Measurements from ENCODE around the gene RHBDD1.

Gene RHBDD1

GRCh38 chr2:226845386-226846116 lies 9.7 kb downstream of the RHBDD1 start:
- no peak for DNase-seq (ENCODE audit: low spot score)

- no peak for DNase-seq (ENCODE audit: low spot score)
Measured at GRCh38 chr2:226847090-226847489, 11.2 kb downstream of the RHBDD1 start.

DNA sequence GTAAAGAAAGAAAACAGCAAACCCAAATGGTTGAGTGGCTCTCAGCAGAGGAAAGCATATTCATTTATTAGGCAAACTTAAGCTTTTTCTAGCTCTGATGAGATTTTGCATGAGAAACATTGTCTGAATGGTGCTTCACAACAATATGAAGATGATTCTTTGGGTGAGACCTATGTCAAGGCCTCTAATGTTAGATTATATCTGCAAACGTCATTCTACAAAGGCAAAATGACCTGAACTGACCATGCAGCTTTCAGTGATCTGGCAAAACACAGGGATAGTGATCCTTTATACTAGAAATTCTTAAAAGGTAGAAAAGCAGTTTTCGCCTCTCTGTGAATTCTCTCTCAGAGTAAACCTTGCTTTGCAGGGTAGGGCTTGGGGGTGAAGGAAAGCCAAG lies 11.7 kb downstream of the RHBDD1 start:
- no peak for DNase-seq (ENCODE audit: low spot score)

DNA sequence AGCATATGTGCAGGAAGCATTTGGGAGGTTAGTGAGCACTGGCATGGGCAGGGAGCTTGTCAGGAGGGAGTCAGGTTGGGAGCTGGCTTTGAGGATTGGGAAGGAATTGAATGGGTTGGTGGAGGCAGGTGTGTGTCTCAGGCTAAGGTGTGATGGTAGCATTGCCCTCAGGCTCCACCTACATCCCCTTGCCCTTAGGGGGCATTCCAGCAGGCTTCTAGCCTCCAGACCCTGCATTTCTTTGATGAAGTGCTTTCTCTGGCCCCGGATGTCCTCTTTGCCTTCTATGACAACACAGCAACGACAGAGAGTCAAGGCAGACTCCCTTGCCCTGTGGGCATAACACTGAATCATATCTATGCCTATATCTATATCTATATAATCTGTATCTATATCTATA lies 13.5 kb downstream of the RHBDD1 start:
- no peak for DNase-seq (ENCODE audit: low spot score)

- DNase-seq (ENCODE audit: low spot score): no peak
Measured at GRCh38 chr2:226850024-226850423, 14.2 kb downstream of the RHBDD1 start.

DNA sequence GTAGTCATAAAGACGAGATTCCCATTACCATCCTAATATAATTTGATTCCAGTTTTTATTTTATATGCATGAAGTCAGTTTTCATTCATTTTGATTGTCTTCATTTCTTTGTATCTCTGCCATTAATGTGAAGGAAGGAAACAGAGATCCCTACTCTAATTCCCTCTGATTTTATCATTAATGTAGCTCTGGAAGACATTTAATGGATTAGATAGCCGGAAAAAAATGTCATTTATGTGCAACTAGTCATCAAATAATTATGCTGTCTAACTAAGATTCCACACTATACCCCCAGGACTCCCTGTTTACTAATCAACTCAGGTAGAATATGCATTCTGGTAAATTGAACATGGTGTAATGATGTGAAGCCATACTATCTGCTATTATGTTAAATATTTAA lies 19.9 kb downstream of the RHBDD1 start:
- no peak for DNase-seq (ENCODE audit: low spot score)

GRCh38 chr2:226860087-226860486 lies 24.2 kb downstream of the RHBDD1 start:
- no peak for DNase-seq (ENCODE audit: low spot score)

GRCh38 chr2:226862623-226863022 lies 26.8 kb downstream of the RHBDD1 start:
- no peak for DNase-seq (ENCODE audit: low spot score)

- DNase-seq (ENCODE audit: low spot score): no peak
Measured at GRCh38 chr2:226865273-226865672, 29.4 kb downstream of the RHBDD1 start.

DNA sequence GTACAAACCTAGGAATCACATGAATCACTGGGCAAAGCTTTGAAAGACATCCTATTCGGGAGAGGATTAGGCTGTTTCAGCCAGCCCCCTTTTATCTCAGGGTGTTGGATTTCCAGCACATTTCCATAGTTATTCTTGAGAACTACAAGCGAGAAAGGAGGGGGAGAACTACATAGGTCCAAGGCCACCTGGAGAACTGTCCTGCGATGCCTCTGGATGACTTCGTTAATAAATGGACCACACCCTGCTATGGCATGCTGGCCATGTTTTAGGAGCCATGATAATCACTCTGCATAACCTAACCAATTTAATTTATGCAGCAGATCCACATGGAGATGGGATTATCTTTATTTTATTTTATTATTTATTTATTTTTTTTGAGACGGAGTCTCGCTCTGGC lies 29.9 kb downstream of the RHBDD1 start:
- DNase-seq (ENCODE audit: low spot score): no peak

GRCh38 chr2:226868331-226869162 lies 32.7 kb downstream of the RHBDD1 start:
- no peak for DNase-seq (ENCODE audit: low spot score)

GRCh38 chr2:226869371-226869770 lies 33.5 kb downstream of the RHBDD1 start:
- DNase-seq (ENCODE audit: low spot score): no peak

GRCh38 chr2:226873051-226873620 lies 37.3 kb downstream of the RHBDD1 start:
- no peak for DNase-seq (ENCODE audit: low spot score)

GRCh38 chr2:226873826-226874225 lies 38.0 kb downstream of the RHBDD1 start:
- no peak for DNase-seq (ENCODE audit: low spot score)

DNA sequence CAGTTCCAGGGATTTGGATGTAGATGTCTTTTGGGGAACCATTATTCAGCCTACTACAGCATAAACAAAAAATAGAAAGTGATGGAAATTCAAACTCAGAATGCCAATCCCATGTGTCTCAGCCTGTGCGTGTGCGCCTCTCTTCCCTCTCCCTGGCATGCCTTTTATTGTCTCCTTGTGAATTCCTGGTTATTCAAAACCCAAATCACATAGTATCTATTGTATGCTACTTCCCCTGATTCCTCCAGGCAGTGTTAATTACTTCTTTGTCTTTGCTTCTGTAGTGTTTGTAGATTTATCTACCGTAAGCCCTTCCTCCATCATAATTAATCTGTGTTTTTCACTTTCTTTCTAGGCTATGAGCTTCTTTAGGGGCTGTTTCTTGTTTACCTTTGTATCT lies 38.9 kb downstream of the RHBDD1 start:
- DNase-seq (ENCODE audit: low spot score): no peak

DNA sequence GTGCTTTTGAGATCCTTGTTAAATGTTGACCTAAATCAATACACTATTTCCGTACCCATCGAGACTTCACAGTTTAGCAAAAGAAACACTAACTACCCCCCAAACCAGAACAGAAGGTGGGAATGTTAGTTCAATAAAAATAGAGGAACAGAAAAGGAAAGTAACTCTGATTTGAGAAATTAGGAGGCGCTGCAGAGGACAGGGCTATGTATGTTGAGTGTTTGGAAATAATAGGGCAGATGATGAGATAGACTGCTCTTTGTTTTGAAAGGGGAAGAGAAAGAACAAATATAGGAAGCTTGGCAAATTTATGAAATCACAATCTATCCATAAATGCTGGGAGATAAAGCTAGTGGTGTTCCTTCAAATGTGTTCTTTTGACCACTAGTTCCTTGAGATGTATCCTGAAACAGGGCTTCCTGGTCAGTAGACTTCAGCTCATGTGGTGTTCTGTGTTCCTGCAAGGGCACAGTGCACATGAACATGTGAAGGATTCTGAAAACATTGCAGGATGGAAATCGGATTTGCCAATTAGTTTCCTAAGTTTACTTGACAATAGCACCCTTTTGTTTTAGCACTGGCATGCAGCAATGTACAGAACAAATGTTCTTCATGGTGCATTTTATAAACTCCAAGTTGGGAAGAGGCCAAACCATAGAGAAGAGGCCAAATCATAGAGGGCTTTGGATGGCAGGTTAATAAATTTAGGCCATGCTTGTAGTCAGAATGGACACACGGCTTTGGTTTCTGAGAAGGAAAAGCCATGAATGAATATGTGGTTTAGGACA lies 39.8 kb downstream of the RHBDD1 start:
- DNase-seq (ENCODE audit: low spot score): no peak

- no peak for DNase-seq (ENCODE audit: low spot score)
Measured at GRCh38 chr2:226877491-226877890, 41.6 kb downstream of the RHBDD1 start.

DNA sequence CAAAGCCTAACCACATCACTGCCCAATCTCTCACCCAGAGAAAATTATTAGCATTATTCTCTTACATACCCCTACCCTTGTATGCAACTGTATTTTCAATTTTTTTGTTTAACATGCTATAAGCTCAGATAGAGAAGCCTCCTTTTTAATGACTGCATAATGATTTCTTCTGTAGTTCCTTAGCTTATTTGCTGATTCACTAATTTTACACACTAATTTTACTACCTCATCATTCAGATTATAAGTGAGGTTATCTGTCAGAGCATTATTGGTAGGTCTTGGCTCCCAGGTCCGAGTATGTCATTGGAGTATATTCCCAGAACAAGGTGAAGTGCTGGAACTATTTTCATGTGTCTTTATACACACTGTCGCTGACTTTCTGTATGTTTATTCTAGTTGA lies 45.4 kb downstream of the RHBDD1 start:
- no peak for DNase-seq (ENCODE audit: low spot score)

- DNase-seq (ENCODE audit: low spot score): no peak
Measured at GRCh38 chr2:226882606-226883005, 46.8 kb downstream of the RHBDD1 start.

DNA sequence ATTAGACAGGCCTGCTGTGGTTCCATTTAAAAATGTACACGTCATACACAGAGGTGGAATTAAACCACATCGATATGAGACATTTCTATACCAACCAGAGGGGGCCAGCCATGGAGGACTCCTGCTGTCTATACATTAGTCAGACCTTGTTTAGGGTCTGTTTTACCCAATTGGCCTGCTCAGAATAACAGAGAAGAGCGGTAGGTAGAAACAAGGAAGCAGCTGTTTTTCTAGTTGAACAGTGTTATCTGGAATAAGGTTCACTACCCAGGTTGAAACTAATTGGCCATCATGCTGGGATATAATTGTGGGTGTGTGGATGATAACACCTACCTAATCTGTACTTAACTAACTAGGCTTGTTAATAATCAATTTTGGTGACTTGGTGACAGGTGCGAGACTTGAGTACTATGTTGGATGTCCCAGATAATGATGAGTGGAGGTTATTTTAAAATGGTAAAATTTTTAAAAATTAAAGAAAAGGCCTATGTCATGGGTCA lies 47.5 kb downstream of the RHBDD1 start:
- no peak for DNase-seq (ENCODE audit: low spot score)

DNA sequence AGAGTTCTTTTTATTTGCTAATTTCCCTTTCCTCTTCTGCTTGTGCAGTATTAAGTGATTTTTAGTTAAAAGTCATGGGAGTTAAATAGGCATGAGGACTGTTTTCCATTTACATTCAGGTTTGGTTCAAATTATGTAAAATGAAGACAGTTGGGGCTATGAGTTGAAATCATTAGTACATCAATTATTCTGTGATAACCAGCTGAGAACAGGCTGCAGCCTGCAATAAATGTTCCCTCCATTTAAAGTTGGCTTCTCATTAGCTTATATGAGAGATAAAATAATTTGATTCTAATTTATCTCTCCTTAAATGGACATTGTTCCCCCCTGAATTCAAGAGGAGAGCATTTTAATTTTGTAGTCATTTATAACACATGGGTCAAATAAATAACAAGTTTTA lies 48.3 kb downstream of the RHBDD1 start:
- no peak for DNase-seq (ENCODE audit: low spot score)

DNA sequence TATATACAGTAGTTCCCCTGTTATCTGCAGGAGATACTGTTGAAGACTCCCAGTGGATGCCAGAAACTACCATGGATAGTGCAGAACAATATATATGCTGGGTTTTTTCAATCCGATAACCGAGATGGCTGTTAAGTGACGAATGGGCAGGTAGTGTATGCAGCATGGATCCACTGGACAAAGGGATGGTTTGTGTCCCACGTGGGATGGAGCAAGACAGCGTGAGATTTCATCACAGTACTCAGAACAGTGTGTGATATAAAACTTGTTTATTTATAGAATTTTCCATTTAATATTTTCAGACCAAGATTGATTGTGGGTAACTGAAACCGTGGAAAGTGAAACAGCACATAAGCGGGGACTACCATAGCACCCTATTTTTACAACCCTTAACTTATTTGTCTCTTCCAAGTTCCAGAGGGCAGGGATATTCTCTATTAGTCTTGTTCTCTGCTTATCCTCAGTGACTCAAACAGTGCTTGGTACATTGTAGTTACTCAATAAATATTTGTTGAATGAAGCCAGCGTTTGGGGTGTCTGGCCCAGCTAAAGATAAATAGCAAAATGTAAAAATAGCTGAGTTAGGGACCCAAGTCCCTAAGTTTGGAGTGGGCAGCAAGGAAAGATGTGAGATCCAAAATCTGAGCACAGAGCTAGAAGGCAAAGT lies 50.0 kb downstream of the RHBDD1 start:
- DNase-seq (ENCODE audit: low spot score): no peak

All from D341Med (cell line).